ENCODE data around the gene GARIN5B. TPM values are rescaled to one million over a fixed set of nuclear protein-coding genes. Genes with fewer than 3 reads are reported as not detected.

Gene GARIN5B
- polyA plus RNA-seq, 1 donor from 2014 or later = not detected

DNA sequence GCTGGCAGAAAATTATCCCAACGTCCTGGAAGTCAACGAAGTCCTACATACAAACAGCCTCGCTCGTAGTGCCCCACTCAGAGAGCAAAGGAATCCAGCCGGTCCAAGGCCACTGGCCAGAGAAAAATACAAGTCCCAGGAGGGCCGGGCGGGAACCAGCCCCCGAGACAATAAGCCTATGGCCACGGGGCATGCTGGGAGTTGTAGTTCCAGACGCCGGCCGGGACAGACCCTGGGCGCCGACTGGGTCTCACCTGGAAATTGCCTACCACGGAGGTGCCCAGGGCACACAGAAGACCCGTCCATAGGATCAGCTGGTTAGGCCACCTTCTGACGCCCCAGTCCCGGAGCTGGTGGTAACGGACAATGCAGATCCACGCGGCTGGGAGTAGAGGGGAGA, 43.3 kb downstream of the GARIN5B start:
- no peaks in the 10 kb centered on the region for H3K36me3 ChIP-seq (ENCODE audit: insufficient read depth, low read length)
- no peak overlapping the region for H3K4me3 ChIP-seq (ENCODE audit: low read length)
- H3K9ac ChIP-seq (ENCODE audit: low read length) = no peak overlapping the region
- H3K9me3 ChIP-seq (ENCODE audit: low read length) = no peaks in the 10 kb centered on the region
- H2AFZ ChIP-seq (ENCODE audit: low read depth, low read length) = no peak overlapping the region
- no peak overlapping the region for H3K27ac ChIP-seq (ENCODE audit: low read length)
- TF ChIP-seq RAD21 (conservative IDR thresholded peaks at IDR 0.05) (no peak), SMC3 (conservative IDR thresholded peaks at IDR 0.05; ENCODE audit: poor library complexity) (no peak), TAF1 (IDR thresholded peaks at IDR 0.05; ENCODE audit: low read depth) (no peak), EZH2 (IDR thresholded peaks at IDR 0.05; ENCODE audit: borderline replicate concordance, insufficient read depth, low read length, poor library complexity, severe bottlenecking) (no peak), POLR2AphosphoS5 (IDR thresholded peaks at IDR 0.05) (no peak), MXI1 (conservative IDR thresholded peaks at IDR 0.05; ENCODE audit: poor library complexity, severe bottlenecking) (no peak), EP300 (conservative IDR thresholded peaks at IDR 0.05; ENCODE audit: poor library complexity, severe bottlenecking) (no peak)
- TF ChIP-seq, protein P1, sequence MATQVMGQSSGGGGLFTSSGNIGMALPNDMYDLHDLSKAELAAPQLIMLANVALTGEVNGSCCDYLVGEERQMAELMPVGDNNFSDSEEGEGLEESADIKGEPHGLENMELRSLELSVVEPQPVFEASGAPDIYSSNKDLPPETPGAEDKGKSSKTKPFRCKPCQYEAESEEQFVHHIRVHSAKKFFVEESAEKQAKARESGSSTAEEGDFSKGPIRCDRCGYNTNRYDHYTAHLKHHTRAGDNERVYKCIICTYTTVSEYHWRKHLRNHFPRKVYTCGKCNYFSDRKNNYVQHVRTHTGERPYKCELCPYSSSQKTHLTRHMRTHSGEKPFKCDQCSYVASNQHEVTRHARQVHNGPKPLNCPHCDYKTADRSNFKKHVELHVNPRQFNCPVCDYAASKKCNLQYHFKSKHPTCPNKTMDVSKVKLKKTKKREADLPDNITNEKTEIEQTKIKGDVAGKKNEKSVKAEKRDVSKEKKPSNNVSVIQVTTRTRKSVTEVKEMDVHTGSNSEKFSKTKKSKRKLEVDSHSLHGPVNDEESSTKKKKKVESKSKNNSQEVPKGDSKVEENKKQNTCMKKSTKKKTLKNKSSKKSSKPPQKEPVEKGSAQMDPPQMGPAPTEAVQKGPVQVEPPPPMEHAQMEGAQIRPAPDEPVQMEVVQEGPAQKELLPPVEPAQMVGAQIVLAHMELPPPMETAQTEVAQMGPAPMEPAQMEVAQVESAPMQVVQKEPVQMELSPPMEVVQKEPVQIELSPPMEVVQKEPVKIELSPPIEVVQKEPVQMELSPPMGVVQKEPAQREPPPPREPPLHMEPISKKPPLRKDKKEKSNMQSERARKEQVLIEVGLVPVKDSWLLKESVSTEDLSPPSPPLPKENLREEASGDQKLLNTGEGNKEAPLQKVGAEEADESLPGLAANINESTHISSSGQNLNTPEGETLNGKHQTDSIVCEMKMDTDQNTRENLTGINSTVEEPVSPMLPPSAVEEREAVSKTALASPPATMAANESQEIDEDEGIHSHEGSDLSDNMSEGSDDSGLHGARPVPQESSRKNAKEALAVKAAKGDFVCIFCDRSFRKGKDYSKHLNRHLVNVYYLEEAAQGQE (IDR thresholded peaks at IDR 0.05; ENCODE audit: borderline replicate concordance) = no peak
- TF ChIP-seq, protein P2, sequence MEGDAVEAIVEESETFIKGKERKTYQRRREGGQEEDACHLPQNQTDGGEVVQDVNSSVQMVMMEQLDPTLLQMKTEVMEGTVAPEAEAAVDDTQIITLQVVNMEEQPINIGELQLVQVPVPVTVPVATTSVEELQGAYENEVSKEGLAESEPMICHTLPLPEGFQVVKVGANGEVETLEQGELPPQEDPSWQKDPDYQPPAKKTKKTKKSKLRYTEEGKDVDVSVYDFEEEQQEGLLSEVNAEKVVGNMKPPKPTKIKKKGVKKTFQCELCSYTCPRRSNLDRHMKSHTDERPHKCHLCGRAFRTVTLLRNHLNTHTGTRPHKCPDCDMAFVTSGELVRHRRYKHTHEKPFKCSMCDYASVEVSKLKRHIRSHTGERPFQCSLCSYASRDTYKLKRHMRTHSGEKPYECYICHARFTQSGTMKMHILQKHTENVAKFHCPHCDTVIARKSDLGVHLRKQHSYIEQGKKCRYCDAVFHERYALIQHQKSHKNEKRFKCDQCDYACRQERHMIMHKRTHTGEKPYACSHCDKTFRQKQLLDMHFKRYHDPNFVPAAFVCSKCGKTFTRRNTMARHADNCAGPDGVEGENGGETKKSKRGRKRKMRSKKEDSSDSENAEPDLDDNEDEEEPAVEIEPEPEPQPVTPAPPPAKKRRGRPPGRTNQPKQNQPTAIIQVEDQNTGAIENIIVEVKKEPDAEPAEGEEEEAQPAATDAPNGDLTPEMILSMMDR (IDR thresholded peaks at IDR 0.05; ENCODE audit: poor library complexity, severe bottlenecking) = no peak
- no peaks in the 10 kb centered on the region for H3K79me2 ChIP-seq (replicated peaks; ENCODE audit: insufficient read depth, low read length)
- no peaks in the 10 kb centered on the region for H3F3A ChIP-seq (ENCODE audit: insufficient read depth, low read length, poor library complexity, severe bottlenecking)
- no peaks in the 10 kb centered on the region for H3K9me2 ChIP-seq (ENCODE audit: insufficient read depth, low read length)
- H4K20me1 ChIP-seq (ENCODE audit: insufficient read depth) = no peaks in the 10 kb centered on the region
- no peak overlapping the region for H3K4me2 ChIP-seq (ENCODE audit: low read length)
- H3K27me3 ChIP-seq (ENCODE audit: insufficient read depth, low read depth, low read length) = no peaks in the 10 kb centered on the region

DNA sequence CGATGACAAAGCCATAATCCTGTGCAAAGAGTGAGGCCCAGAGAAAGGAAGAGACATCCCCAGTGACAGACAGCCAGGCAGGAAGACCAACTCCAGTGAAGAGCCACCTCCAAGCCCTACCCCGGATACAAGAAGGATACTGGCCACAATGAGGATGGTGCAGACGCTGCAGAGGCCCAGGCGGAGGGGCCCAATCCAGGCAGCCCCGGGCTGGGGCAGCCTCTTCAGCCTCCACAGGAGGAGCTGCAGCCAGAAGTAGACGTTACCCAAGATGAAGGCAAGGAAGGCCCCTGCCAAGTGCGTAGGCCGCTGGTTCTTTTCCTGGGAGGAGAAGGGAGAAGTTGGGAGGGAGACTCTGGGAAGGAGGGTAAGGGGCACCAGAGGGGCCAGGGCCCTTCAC, 46.4 kb downstream of the GARIN5B start:
- Histone ChIP-seq H3K9me2 (ENCODE audit: insufficient read depth, low read length) (no peaks in the 10 kb centered on the region), H4K20me1 (ENCODE audit: insufficient read depth) (no peaks in the 10 kb centered on the region), H3K4me3 (ENCODE audit: low read length) (no peak overlapping the region), H3K4me2 (ENCODE audit: low read length) (no peak overlapping the region), H3K27ac (ENCODE audit: low read length) (no peak overlapping the region), H3K79me2 (replicated peaks; ENCODE audit: insufficient read depth, low read length) (no peaks in the 10 kb centered on the region), H3F3A (ENCODE audit: insufficient read depth, low read length, poor library complexity, severe bottlenecking) (no peaks in the 10 kb centered on the region), H3K9ac (ENCODE audit: low read length) (no peak overlapping the region), H2AFZ (ENCODE audit: low read depth, low read length) (no peak overlapping the region), H3K9me3 (ENCODE audit: low read length) (no peaks in the 10 kb centered on the region), H3K27me3 (ENCODE audit: insufficient read depth, low read depth, low read length) (no peaks in the 10 kb centered on the region), H3K36me3 (ENCODE audit: insufficient read depth, low read length) (no peaks in the 10 kb centered on the region)
- TF ChIP-seq MXI1 (conservative IDR thresholded peaks at IDR 0.05; ENCODE audit: poor library complexity, severe bottlenecking) = no peak
- TF ChIP-seq EZH2 (IDR thresholded peaks at IDR 0.05; ENCODE audit: borderline replicate concordance, insufficient read depth, low read length, poor library complexity, severe bottlenecking) = no peak
- TF ChIP-seq, protein P1 (IDR thresholded peaks at IDR 0.05; ENCODE audit: borderline replicate concordance) = no peak
- TF ChIP-seq, protein P2 (IDR thresholded peaks at IDR 0.05; ENCODE audit: poor library complexity, severe bottlenecking) = no peak
- TF ChIP-seq TAF1 (IDR thresholded peaks at IDR 0.05; ENCODE audit: low read depth) = no peak
- TF ChIP-seq EP300 (conservative IDR thresholded peaks at IDR 0.05; ENCODE audit: poor library complexity, severe bottlenecking) = no peak
- no peak for TF ChIP-seq RAD21 (conservative IDR thresholded peaks at IDR 0.05)
- no peak for TF ChIP-seq SMC3 (conservative IDR thresholded peaks at IDR 0.05; ENCODE audit: poor library complexity)
- no peak for TF ChIP-seq POLR2AphosphoS5 (IDR thresholded peaks at IDR 0.05)
